ENCODE measurements around the gene MPHOSPH10.
A peak's percentile ranks its signal among the peaks of the same experiment; 100 is the strongest.
"Not testable (repeated sequence)": the region's sequence is repeated elsewhere in the genome, so short reads cannot be mapped to it uniquely, and the experiment has no call there.

Gene MPHOSPH10

DNA sequence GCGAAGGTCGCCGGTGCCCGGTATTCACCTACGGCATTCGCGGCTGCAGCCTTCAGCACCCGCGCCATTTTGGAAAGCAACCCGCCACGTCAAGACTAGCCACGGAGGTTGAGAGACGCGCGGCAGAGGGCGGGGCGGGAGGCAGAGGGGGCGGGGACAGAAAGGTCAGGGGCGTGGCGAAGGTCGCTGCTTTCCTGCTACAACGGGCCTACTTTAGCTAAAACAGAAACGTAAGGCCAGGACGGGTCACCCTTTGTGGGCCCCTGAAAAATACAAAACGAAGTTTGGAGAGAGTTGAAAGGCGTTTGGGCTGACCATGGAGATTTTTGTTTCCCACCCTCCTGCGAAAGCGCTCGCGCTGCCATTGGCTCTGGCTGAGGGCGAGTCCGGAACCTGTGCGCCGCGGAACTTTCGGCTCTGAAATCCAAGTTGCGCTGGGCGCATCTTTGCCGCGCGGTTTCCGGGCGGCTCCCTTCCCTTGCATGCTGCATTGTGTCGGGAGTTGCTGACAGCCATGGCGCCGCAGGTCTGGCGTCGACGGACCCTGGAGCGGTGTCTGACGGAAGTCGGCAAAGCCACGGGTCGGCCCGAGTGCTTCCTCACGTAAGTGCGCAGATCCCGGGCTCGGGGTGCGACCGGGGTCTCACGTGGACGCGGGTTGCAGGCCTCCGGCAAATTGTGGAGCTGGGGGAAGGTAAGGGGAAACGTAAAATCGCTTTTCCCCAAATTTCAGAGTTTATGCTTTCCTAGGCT lies at the start of gene MPHOSPH10, which contains the start of gene MCEE:
Gene MPHOSPH10 (plus strand): TSS at position 483 of the 753 bp plus-strand sequence. CDS start 32 bp downstream, at position 515.
Gene MCEE (minus strand): TSS at position 78 of the 753 bp plus-strand sequence. CDS start 10 bp downstream, at position 68.
- H3K4me1 Mint-ChIP-seq (ENCODE audit: low read depth): peaks cover 19% of the 10 kb centered on the region
- H3K9me3 Mint-ChIP-seq: no peaks in the 10 kb centered on the region
- H3K36me3 Mint-ChIP-seq (ENCODE audit: low read depth): peaks cover 36% of the 10 kb centered on the region
- no peak within 1 kb of the TSS for H3K27ac Mint-ChIP-seq
- peak; percentile 93 for DNase-seq
- H3K4me3 Mint-ChIP-seq: no peak within 1 kb of the TSS
- H3K27me3 Mint-ChIP-seq: no peaks in the 10 kb centered on the region

DNA sequence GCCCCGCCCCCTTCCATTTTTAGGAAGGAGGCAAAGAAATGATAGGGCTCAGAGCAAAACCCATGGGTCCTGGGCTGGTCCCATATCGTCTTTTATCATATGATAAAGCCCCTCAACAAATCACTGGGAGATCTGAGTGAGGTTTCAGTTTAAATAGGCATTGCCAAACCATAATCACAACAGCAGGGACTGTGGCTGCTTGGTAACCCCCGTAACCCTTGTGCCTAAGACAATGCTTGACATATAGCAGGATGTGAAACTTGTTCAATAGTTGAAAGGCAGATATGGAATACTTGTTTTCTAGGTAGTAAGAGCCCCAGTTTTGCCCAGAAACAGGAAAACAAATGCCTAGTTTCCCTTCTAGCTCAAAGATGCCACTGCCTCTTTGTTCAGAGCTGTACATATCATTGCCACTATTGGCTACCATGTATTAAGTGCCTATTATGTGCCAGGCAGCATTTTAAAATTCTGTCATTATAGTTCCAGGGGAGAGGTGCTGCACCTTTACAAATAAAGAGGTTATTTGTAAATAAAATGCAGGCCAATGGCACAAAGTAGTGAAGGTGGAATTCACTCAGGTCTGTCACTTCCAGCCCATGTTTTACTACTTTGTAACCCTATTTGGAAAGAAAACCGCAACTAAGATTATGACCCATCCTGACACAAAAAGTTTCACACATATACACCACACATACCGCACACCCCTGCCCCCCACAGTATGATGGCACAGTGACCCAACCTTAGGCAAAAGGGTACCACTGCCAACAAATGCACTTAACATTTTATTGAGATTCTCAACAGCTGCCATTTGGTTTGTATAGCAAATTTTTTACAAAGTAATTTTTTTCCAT lies 47.8 kb upstream of the MPHOSPH10 start:
- peaks cover 18% of the 10 kb centered on the region for H3K4me1 Mint-ChIP-seq (ENCODE audit: low read depth)
- DNase-seq: peak; percentile 71
- H3K27ac Mint-ChIP-seq: peak overlapping the region; percentile 55
- peaks cover 23% of the 10 kb centered on the region for H3K36me3 Mint-ChIP-seq (ENCODE audit: low read depth)
- peaks cover 14% of the 10 kb centered on the region for H3K27me3 Mint-ChIP-seq
- H3K4me3 Mint-ChIP-seq: no peak overlapping the region
- no peaks in the 10 kb centered on the region for H3K9me3 Mint-ChIP-seq

DNA sequence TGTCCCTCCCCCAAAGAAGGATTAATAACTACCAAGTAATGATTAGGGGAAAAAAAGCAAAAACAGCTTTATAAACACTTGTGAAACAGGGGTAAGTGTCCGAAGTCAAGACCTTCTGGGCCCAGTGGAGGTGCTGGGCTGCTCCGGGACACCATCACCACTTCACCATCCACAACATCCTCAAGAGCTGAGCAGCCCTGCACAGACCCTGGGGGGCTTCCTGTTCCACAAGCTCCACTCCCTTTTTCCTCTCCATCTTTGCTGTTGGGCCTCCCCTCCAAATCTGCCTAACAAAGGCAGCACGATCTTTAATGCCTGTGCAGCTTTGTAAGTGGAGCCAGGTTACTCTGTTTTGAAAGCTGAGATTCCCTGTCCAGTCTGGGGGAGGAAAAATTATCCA lies 47.1 kb upstream of the MPHOSPH10 start:
- not testable (repeated sequence) for H3K4me3 Mint-ChIP-seq, H3K27ac Mint-ChIP-seq, H3K9me3 Mint-ChIP-seq, DNase-seq
- Mint-ChIP-seq H3K36me3 (ENCODE audit: low read depth) (peaks cover 17% of the 10 kb centered on the region), H3K27me3 (peaks cover 15% of the 10 kb centered on the region), H3K4me1 (ENCODE audit: low read depth) (peaks cover 18% of the 10 kb centered on the region)

GRCh38 chr2:71083752-71084312 lies 46.6 kb upstream of the MPHOSPH10 start:
- H3K9me3 Mint-ChIP-seq, H3K27ac Mint-ChIP-seq, DNase-seq, H3K4me3 Mint-ChIP-seq: not testable (repeated sequence)
- H3K27me3 Mint-ChIP-seq: peaks cover 20% of the 10 kb centered on the region
- H3K36me3 Mint-ChIP-seq (ENCODE audit: low read depth): peaks cover 11% of the 10 kb centered on the region
- H3K4me1 Mint-ChIP-seq (ENCODE audit: low read depth): peaks cover 18% of the 10 kb centered on the region

- not testable (repeated sequence) for H3K4me3 Mint-ChIP-seq; H3K36me3 Mint-ChIP-seq (ENCODE audit: low read depth); H3K9me3 Mint-ChIP-seq; DNase-seq; H3K27ac Mint-ChIP-seq
- Mint-ChIP-seq H3K27me3 (peaks cover 30% of the 10 kb centered on the region), H3K4me1 (ENCODE audit: low read depth) (peaks cover 18% of the 10 kb centered on the region)
Observed at GRCh38 chr2:71085325-71086003, 45.0 kb upstream of the MPHOSPH10 start.

GRCh38 chr2:71089475-71089874 lies 41.0 kb upstream of the MPHOSPH10 start:
- H3K27ac Mint-ChIP-seq; H3K4me1 Mint-ChIP-seq (ENCODE audit: low read depth); DNase-seq; H3K9me3 Mint-ChIP-seq; H3K4me3 Mint-ChIP-seq; H3K36me3 Mint-ChIP-seq (ENCODE audit: low read depth): not testable (repeated sequence)
- peaks cover 28% of the 10 kb centered on the region for H3K27me3 Mint-ChIP-seq

DNA sequence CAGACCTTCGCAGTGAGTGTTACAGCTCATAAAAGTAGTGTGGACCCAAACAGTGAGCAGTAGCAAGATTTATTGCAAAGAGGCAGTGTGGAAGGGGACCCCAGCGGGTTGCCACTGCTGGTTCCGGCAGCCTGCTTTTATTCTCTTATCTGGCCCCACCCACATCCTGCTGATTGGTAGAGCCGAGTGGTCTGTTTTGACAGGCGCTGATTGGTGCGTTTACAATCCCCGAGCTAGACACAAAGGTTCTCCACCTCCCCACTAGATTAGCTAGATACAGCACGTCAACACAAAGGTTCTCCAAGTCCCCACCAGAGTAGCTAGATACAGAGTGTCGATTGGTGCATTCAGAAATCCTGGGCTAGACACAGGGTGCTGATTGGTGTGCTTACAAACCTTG lies 38.6 kb upstream of the MPHOSPH10 start:
- not testable (repeated sequence) for H3K9me3 Mint-ChIP-seq; H3K36me3 Mint-ChIP-seq (ENCODE audit: low read depth); DNase-seq; H3K4me1 Mint-ChIP-seq (ENCODE audit: low read depth); H3K4me3 Mint-ChIP-seq; H3K27ac Mint-ChIP-seq
- peaks cover 20% of the 10 kb centered on the region for H3K27me3 Mint-ChIP-seq

DNA sequence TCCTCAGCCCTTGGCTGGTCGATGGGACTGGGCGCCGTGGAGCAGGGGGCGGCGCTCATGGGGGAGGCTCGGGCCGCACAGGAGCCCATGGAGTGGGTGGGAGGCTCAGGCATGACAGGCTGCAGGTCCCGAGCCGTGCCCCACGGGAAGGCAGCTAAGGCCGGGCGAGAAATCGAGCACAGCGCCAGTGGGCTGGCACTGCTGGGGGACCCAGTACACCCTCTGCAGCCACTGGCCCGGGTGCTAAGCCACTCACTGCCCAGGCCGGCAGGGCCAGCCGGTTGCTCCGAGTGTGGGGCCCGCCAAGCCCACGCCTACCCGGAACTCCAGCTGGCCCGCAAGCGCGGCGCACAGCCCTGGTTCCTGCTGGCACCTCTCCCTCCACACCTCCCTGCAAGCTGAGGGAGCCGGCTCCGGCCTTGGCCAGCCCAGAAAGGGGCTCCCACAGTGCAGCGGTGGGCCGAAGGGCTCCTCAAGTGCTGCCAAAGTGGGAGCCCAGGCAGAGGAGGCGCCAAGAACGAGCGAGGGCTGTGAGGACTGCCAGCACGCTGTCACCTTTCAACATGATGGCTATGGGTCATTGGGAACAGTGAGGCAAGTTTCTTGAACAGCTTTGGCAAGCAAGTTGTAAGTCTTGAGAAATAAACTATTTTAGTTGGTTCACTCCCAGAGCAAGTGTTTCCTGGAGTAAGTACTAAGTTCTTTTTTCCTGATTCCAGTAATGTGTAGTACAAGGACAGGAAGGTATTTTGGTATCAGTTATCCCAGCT lies 37.8 kb upstream of the MPHOSPH10 start:
- H3K4me1 Mint-ChIP-seq (ENCODE audit: low read depth); DNase-seq; H3K27ac Mint-ChIP-seq; H3K4me3 Mint-ChIP-seq; H3K9me3 Mint-ChIP-seq; H3K36me3 Mint-ChIP-seq (ENCODE audit: low read depth): not testable (repeated sequence)
- H3K27me3 Mint-ChIP-seq: peaks cover 17% of the 10 kb centered on the region

DNA sequence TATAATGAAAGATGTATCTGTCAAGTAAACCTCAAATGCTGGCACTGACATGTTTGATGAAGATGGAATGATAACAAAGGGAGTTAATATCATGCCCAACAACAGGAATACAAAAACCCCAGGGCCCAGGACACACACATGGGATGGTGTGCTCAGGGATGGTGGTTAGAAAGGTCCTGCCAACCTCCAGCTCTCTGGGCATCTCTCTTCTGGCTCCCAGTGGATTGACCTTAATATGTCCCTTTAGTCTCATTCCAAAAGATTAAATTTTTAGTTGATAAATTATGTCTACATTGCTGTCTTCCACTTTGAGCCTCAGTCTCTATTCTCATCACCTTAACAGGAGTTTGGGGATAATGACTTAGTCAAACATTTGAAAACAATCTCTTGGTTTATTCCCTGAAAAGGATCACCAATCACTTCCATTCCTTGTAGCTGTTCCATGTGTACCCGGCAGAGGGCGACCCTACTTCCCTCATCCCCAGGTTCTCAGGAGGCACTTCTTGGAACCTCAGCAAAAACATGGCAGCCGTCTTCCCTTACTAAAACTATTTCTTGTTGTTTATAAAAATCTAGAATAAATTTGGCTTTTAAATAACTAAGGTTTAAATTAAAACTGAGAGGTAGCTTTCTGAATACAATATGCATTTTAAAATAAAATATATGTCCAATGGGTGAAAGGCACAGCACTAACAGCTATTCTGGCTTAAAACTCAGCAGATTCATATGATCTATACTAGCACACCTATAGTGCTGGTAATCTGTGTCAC lies 30.1 kb upstream of the MPHOSPH10 start:
- Mint-ChIP-seq H3K27ac (no peak overlapping the region), H3K36me3 (ENCODE audit: low read depth) (no peaks in the 10 kb centered on the region), H3K9me3 (peaks cover under 1% of the 10 kb centered on the region), H3K27me3 (peaks cover 12% of the 10 kb centered on the region), H3K4me1 (ENCODE audit: low read depth) (peaks cover 1% of the 10 kb centered on the region), H3K4me3 (no peak overlapping the region)
- DNase-seq: peak; percentile 55

GRCh38 chr2:71101656-71102055 lies 28.8 kb upstream of the MPHOSPH10 start:
- Mint-ChIP-seq H3K27me3 (peaks cover 12% of the 10 kb centered on the region), H3K27ac (no peak overlapping the region), H3K36me3 (ENCODE audit: low read depth) (no peaks in the 10 kb centered on the region), H3K4me1 (ENCODE audit: low read depth) (peaks cover 1% of the 10 kb centered on the region), H3K9me3 (peaks cover 2% of the 10 kb centered on the region), H3K4me3 (no peak overlapping the region)
- DNase-seq: no peak

DNA sequence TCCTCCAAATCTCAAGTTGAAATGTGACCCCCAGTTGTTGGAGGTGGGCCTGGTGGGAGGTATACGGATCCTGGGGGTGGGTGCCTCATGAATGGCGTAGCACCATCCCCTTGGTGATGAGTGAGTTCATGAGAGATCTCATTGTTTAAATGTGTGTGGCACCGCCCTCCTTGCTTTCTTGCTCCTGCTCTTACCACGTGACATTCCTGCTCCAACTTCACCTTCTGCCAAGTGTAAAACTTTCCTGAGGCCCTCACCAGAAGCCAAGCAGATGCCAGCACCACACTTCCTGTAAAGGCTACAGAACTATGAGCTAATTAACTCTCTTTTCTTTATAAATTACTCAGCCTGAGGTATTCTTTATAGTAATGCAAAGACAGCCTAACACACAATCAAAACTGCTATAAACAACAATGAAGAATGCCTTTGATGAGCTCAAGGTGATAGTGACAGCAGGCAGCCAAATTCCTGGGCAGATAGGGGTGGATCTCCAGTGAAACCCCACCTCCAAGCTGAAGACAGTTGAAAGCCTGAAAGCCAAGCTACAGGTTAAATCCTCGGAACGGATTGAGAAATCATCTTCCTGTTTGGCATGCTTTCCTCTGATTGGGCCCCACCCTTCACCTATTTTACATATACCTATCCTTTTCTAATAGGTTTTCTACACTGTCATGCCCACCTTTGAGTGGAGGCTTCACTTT lies 27.3 kb upstream of the MPHOSPH10 start:
- Mint-ChIP-seq H3K9me3 (peaks cover 2% of the 10 kb centered on the region), H3K36me3 (ENCODE audit: low read depth) (peaks cover 1% of the 10 kb centered on the region), H3K27ac (no peak overlapping the region), H3K4me3 (no peak overlapping the region), H3K27me3 (peaks cover 12% of the 10 kb centered on the region), H3K4me1 (ENCODE audit: low read depth) (peaks cover 1% of the 10 kb centered on the region)
- DNase-seq: no peak

GRCh38 chr2:71103809-71104208 lies 26.6 kb upstream of the MPHOSPH10 start:
- peaks cover 1% of the 10 kb centered on the region for H3K4me1 Mint-ChIP-seq (ENCODE audit: low read depth)
- H3K27me3 Mint-ChIP-seq: peaks cover 11% of the 10 kb centered on the region
- H3K36me3 Mint-ChIP-seq (ENCODE audit: low read depth): peaks cover 7% of the 10 kb centered on the region
- H3K4me3 Mint-ChIP-seq: no peak overlapping the region
- DNase-seq: no peak
- peaks cover 2% of the 10 kb centered on the region for H3K9me3 Mint-ChIP-seq
- H3K27ac Mint-ChIP-seq: no peak overlapping the region

DNA sequence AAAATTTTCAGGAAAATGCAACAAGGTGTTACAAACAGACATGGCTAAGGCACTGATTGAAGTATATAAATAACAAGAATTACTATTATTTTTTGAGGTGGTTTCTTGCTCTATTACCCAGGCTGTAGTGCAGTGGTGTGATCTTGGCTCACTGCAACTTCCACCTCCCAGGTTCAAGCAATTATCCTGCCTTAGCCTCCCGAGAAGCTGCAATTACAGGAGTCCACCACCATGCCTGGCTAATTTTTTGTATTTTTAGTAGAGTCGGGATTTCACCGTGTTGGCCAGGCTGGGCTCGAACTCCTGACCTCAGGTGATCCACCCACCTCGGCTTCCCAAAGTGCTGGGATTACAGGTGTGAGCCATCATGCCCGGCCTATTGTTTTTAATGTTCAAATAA lies 24.0 kb upstream of the MPHOSPH10 start:
- H3K36me3 Mint-ChIP-seq (ENCODE audit: low read depth): peaks cover 23% of the 10 kb centered on the region
- not testable (repeated sequence) for H3K27ac Mint-ChIP-seq

More for the DNA sequence above, 24.0 kb upstream of the MPHOSPH10 start:
- H3K4me3 Mint-ChIP-seq; H3K4me1 Mint-ChIP-seq (ENCODE audit: low read depth); H3K9me3 Mint-ChIP-seq; H3K27me3 Mint-ChIP-seq; DNase-seq: not testable (repeated sequence)

All from activated T-cell treated with anti-CD3 and anti-CD28 coated beads, Interleukin-2, amount 50 U/mL, for 24 hours (primary cell).